Progenitor cell of endocrine pancreas (in vitro differentiated cells): ENCODE measurements around the gene RNF4. TPM values are rescaled to one million over a fixed set of nuclear protein-coding genes. Genes with fewer than 3 reads are reported as not detected.

Source experiments
- DNase-seq: peaks from one replicate; pipeline ENCODE4 v3.0.0; 2021; ENCODE audit warnings: low spot score; ENCODE audit not compliant: unreplicated experiment
- H3K27ac Mint-ChIP-seq: 2 replicates; pipeline ENCODE4 v1.8.0; 2021; ENCODE audit warnings: mild to moderate bottlenecking, moderate library complexity, mixed read lengths
- H3K27me3 Mint-ChIP-seq: 2 replicates; pipeline ENCODE4 v1.8.0; 2021; ENCODE audit warnings: mixed read lengths
- H3K36me3 Mint-ChIP-seq: 2 replicates; pipeline ENCODE4 v1.8.0; 2022; ENCODE audit warnings: mixed read lengths; ENCODE audit not compliant: insufficient read depth
- H3K4me1 Mint-ChIP-seq: 2 replicates; pipeline ENCODE4 v1.8.0; 2021; ENCODE audit warnings: low read depth, mixed read lengths
- H3K4me3 Mint-ChIP-seq: 2 replicates; pipeline ENCODE4 v1.8.0; 2021; ENCODE audit warnings: low read depth, mild to moderate bottlenecking, moderate library complexity, mixed read lengths
- H3K9me3 Mint-ChIP-seq: 2 replicates; pipeline ENCODE4 v1.8.0; 2021; ENCODE audit warnings: low read depth, mixed read lengths
- CTCF ChIP-seq: fragments of 200-600 bp; sonication (generic); IDR thresholded peaks from one replicate; pipeline ENCODE4 v1.5.0; 2021; ENCODE audit warnings: antibody characterized with exemption, mild to moderate bottlenecking; ENCODE audit not compliant: unreplicated experiment
- total RNA-seq: library from RNA; stranded (reverse); gene quantifications from 2 replicates; pipeline ENCODE4 v1.2.1, GENCODE V29; 2021

The RNF4 gene
- total RNA-seq, 1 donor from 2014 or later, result 44.2 TPM

GRCh38 chr4:2424581-2424980 is 44.3 kb upstream of the RNF4 start:
- no peak overlapping the region for H3K27ac Mint-ChIP-seq

GRCh38 chr4:2425386-2426068 is 43.4 kb upstream of the RNF4 start:
- Mint-ChIP-seq H3K27ac (no peak overlapping the region), H3K36me3 (no peaks in the 10 kb centered on the region), H3K4me3 (no peak overlapping the region), H3K27me3 (peaks cover 34% of the 10 kb centered on the region), H3K4me1 (no peaks in the 10 kb centered on the region), H3K9me3 (no peaks in the 10 kb centered on the region)
- no peak for TF ChIP-seq CTCF
- DNase-seq, result no peak

More at GRCh38 chr4:2424581-2424980, 44.3 kb upstream of the RNF4 start:
- Mint-ChIP-seq H3K4me3 (no peak overlapping the region), H3K4me1 (peaks cover 6% of the 10 kb centered on the region), H3K9me3 (no peaks in the 10 kb centered on the region), H3K36me3 (no peaks in the 10 kb centered on the region), H3K27me3 (peaks cover 44% of the 10 kb centered on the region)
- no peak for DNase-seq
- TF ChIP-seq CTCF, result no peak

- no peak overlapping the region for H3K4me3 Mint-ChIP-seq
- TF ChIP-seq CTCF, result no peak
- H3K36me3 Mint-ChIP-seq, result no peaks in the 10 kb centered on the region
- H3K27ac Mint-ChIP-seq, result no peak overlapping the region
- no peaks in the 10 kb centered on the region for H3K9me3 Mint-ChIP-seq
- no peaks in the 10 kb centered on the region for H3K4me1 Mint-ChIP-seq
- no peak for DNase-seq
- peaks cover 29% of the 10 kb centered on the region for H3K27me3 Mint-ChIP-seq
These were observed 42.9 kb upstream of the RNF4 start for GRCh38 chr4:2426069-2426397.

- H3K4me3 Mint-ChIP-seq, result no peak overlapping the region
- no peaks in the 10 kb centered on the region for H3K9me3 Mint-ChIP-seq
- no peaks in the 10 kb centered on the region for H3K36me3 Mint-ChIP-seq
- TF ChIP-seq CTCF, result no peak
- DNase-seq, result no peak
- no peaks in the 10 kb centered on the region for H3K4me1 Mint-ChIP-seq
- no peak overlapping the region for H3K27ac Mint-ChIP-seq
- H3K27me3 Mint-ChIP-seq, result peaks cover 23% of the 10 kb centered on the region
These were observed 42.1 kb upstream of the RNF4 start for GRCh38 chr4:2426711-2427275.

GRCh38 chr4:2427383-2428334 is 41.2 kb upstream of the RNF4 start:
- Mint-ChIP-seq H3K27ac (no peak overlapping the region), H3K4me1 (no peaks in the 10 kb centered on the region), H3K36me3 (no peaks in the 10 kb centered on the region), H3K4me3 (no peak overlapping the region), H3K27me3 (peaks cover 14% of the 10 kb centered on the region), H3K9me3 (no peaks in the 10 kb centered on the region)
- TF ChIP-seq CTCF, result no peak
- no peak for DNase-seq
